Immature natural killer cell (primary cell): ENCODE results near the gene SBK2. TPM values are rescaled to one million over a fixed set of nuclear protein-coding genes. Genes with fewer than 3 reads are reported as not detected.

Experiments used
- DNase-seq, 3 donors: peaks; one replicate each; pipeline ENCODE4 v3.0.0; 2022; ENCODE audit warnings: mixed read lengths in 1 of 3
- H3K27ac Mint-ChIP-seq, 6 donors: one replicate each; pipeline ENCODE4 v1.8.0; 2020; ENCODE audit warnings: mixed read lengths in 6 of 6, mild to moderate bottlenecking in 5 of 6, inconsistent platforms in 4 of 6, moderate library complexity in 3 of 6
- H3K27me3 Mint-ChIP-seq, 3 donors: one replicate each; pipeline ENCODE4 v1.8.0; 2020 to 2021; ENCODE audit warnings: low read depth in 3 of 3, mild to moderate bottlenecking in 3 of 3, mixed read lengths in 3 of 3, moderate library complexity in 3 of 3, inconsistent platforms in 1 of 3
- H3K36me3 Mint-ChIP-seq, 3 donors: one replicate each; pipeline ENCODE4 v1.8.0; 2020; ENCODE audit warnings: mixed read lengths in 3 of 3, inconsistent platforms in 2 of 3, mild to moderate bottlenecking in 2 of 3
- H3K4me1 Mint-ChIP-seq, 2 donors: one replicate each; pipeline ENCODE4 v1.8.0; 2020; ENCODE audit warnings: inconsistent platforms in 2 of 2, mild to moderate bottlenecking in 2 of 2, mixed read lengths in 2 of 2, moderate library complexity in 1 of 2
- H3K4me3 Mint-ChIP-seq, 5 donors: one replicate each; pipeline ENCODE4 v1.8.0; 2020; ENCODE audit warnings: mild to moderate bottlenecking in 5 of 5, mixed read lengths in 5 of 5, inconsistent platforms in 3 of 5, moderate library complexity in 3 of 5
- H3K9me3 Mint-ChIP-seq, 6 donors: one replicate each; pipeline ENCODE4 v1.8.0; 2020; ENCODE audit warnings: mild to moderate bottlenecking in 6 of 6, mixed read lengths in 6 of 6, inconsistent platforms in 4 of 6, moderate library complexity in 3 of 6
- polyA plus RNA-seq, 3 donors: library from polyadenylated mRNA; unstranded; fragments of 300-500 nt; fragmentation: Illumina TruSeq; gene quantifications; one replicate each; pipeline ENCODE4 v1.2.3, GENCODE V29; 2021

The SBK2 gene
- polyA plus RNA-seq, 3 donors from 2014 or later = not detected

- Mint-ChIP-seq H3K9me3 (no peaks in the 10 kb centered on the region), H3K4me3 (no peak overlapping the region)
Measured at GRCh38 chr19:55495646-55496349, 41.1 kb downstream of the SBK2 start.

GRCh38 chr19:55494172-55494761, 42.7 kb downstream of the SBK2 start:
- Mint-ChIP-seq H3K27ac (no peak overlapping the region), H3K4me3 (no peak overlapping the region)

More at GRCh38 chr19:55495646-55496349, 41.1 kb downstream of the SBK2 start:
- Mint-ChIP-seq H3K36me3 (peaks cover 0 to 4% (median 0%) of the 10 kb centered on the region in 3 donors), H3K27me3 (peaks cover 0 to 2% (median 1%) of the 10 kb centered on the region in 3 donors), H3K27ac (peak overlapping the region in 2 of 6 donors; percentile 39 to 47), H3K4me1 (peaks cover 0 to 2% of the 10 kb centered on the region in 2 donors)
- DNase-seq = no peak

GRCh38 chr19:55493645-55494171, 43.2 kb downstream of the SBK2 start:
- DNase-seq = no peak
- Mint-ChIP-seq H3K27ac (no peak overlapping the region), H3K36me3 (no peaks in the 10 kb centered on the region), H3K27me3 (peaks cover 0 to 2% (median 1%) of the 10 kb centered on the region in 3 donors), H3K4me1 (peaks cover 0 to 2% of the 10 kb centered on the region in 2 donors), H3K4me3 (no peak overlapping the region), H3K9me3 (no peaks in the 10 kb centered on the region)

More at GRCh38 chr19:55494172-55494761, 42.7 kb downstream of the SBK2 start:
- Mint-ChIP-seq H3K9me3 (no peaks in the 10 kb centered on the region), H3K4me1 (peaks cover 0 to 2% of the 10 kb centered on the region in 2 donors), H3K36me3 (peaks cover 0 to 1% (median 0%) of the 10 kb centered on the region in 3 donors), H3K27me3 (peaks cover 0 to 2% (median 1%) of the 10 kb centered on the region in 3 donors)
- DNase-seq = no peak

GRCh38 chr19:55493052-55493644, 43.8 kb downstream of the SBK2 start:
- H3K4me3 Mint-ChIP-seq = no peak overlapping the region
- H3K27me3 Mint-ChIP-seq = peaks cover 0 to 2% (median 1%) of the 10 kb centered on the region in 3 donors
- no peaks in the 10 kb centered on the region for H3K36me3 Mint-ChIP-seq
- no peaks in the 10 kb centered on the region for H3K9me3 Mint-ChIP-seq
- H3K4me1 Mint-ChIP-seq = peaks cover 0 to 2% of the 10 kb centered on the region in 2 donors
- DNase-seq = no peak
- no peak overlapping the region for H3K27ac Mint-ChIP-seq

- H3K4me3 Mint-ChIP-seq = no peak overlapping the region
- H3K27me3 Mint-ChIP-seq = peaks cover 0 to 3% (median 2%) of the 10 kb centered on the region in 3 donors
- no peaks in the 10 kb centered on the region for H3K36me3 Mint-ChIP-seq
- no peaks in the 10 kb centered on the region for H3K9me3 Mint-ChIP-seq
- no peak for DNase-seq
- peaks cover 0 to under 1% of the 10 kb centered on the region in 2 donors for H3K4me1 Mint-ChIP-seq
- H3K27ac Mint-ChIP-seq = no peak overlapping the region
Measured at GRCh38 chr19:55492362-55492944, 44.5 kb downstream of the SBK2 start.

- Mint-ChIP-seq H3K4me3 (no peak overlapping the region), H3K36me3 (no peaks in the 10 kb centered on the region), H3K27me3 (peaks cover 0 to 3% (median 2%) of the 10 kb centered on the region in 3 donors), H3K4me1 (no peaks in the 10 kb centered on the region), H3K9me3 (no peaks in the 10 kb centered on the region), H3K27ac (no peak overlapping the region)
- no peak for DNase-seq
Measured at GRCh38 chr19:55491546-55492360, 45.2 kb downstream of the SBK2 start.

GRCh38 chr19:55490478-55491432, 46.2 kb downstream of the SBK2 start:
- DNase-seq = no peak
- Mint-ChIP-seq H3K4me3 (no peak overlapping the region), H3K27me3 (peaks cover 0 to 3% (median 2%) of the 10 kb centered on the region in 3 donors), H3K27ac (no peak overlapping the region), H3K36me3 (no peaks in the 10 kb centered on the region), H3K9me3 (no peaks in the 10 kb centered on the region), H3K4me1 (peaks cover 0 to 4% of the 10 kb centered on the region in 2 donors)

- Mint-ChIP-seq H3K27ac (no peak overlapping the region), H3K27me3 (peaks cover 2 to 6% (median 3%) of the 10 kb centered on the region in 3 donors), H3K9me3 (no peaks in the 10 kb centered on the region), H3K4me1 (peaks cover 0 to 6% of the 10 kb centered on the region in 2 donors), H3K36me3 (no peaks in the 10 kb centered on the region), H3K4me3 (no peak overlapping the region)
- DNase-seq = no peak
Measured at GRCh38 chr19:55489711-55490477, 47.0 kb downstream of the SBK2 start.

GRCh38 chr19:55488986-55489710, 47.8 kb downstream of the SBK2 start:
- H3K27ac Mint-ChIP-seq = no peak overlapping the region
- no peaks in the 10 kb centered on the region for H3K36me3 Mint-ChIP-seq
- no peak overlapping the region for H3K4me3 Mint-ChIP-seq
- H3K27me3 Mint-ChIP-seq = peaks cover 2 to 8% (median 3%) of the 10 kb centered on the region in 3 donors
- H3K4me1 Mint-ChIP-seq = peaks cover 0 to 8% of the 10 kb centered on the region in 2 donors
- no peak for DNase-seq
- no peaks in the 10 kb centered on the region for H3K9me3 Mint-ChIP-seq

GRCh38 chr19:55487924-55488687, 48.8 kb downstream of the SBK2 start, which contains the start of gene SSC5D:
Gene SSC5D (plus strand): TSS chr19:55488436. CDS start chr19:55488590, 154 bp downstream.
- peak within 1 kb of the TSS in 5 of 6 donors; percentile 51 to 68 (median 64) for H3K27ac Mint-ChIP-seq
- peak within 1 kb of the TSS in 1 of 5 donors; percentile 38 for H3K4me3 Mint-ChIP-seq
- H3K9me3 Mint-ChIP-seq = no peaks in the 10 kb centered on the region
- DNase-seq = no peak
- H3K27me3 Mint-ChIP-seq = peaks cover 2 to 8% (median 3%) of the 10 kb centered on the region in 3 donors
- H3K4me1 Mint-ChIP-seq = peaks cover 0 to 8% of the 10 kb centered on the region in 2 donors
- H3K36me3 Mint-ChIP-seq = no peaks in the 10 kb centered on the region
